HL-60 (cell line): Measurements from ENCODE around the gene GLRA1.

Experiments used
- GABPA ChIP-seq: IDR thresholded peaks from 2 replicates; pipeline ENCODE4 v1.6.1; 2012; ENCODE audit warnings: low read depth
- POLR2AphosphoS5 ChIP-seq: IDR thresholded peaks from 2 replicates; pipeline ENCODE4 v1.6.1; 2012; ENCODE audit warnings: low read depth
- SPI1 ChIP-seq: IDR thresholded peaks from 2 replicates; pipeline ENCODE4 v1.6.1; 2012; ENCODE audit warnings: low read depth, mild to moderate bottlenecking, borderline replicate concordance
- TF ChIP-seq, protein P1 (sequence below): IDR thresholded peaks from one replicate; pipeline ENCODE4 v1.5.1; 2011; ENCODE audit warnings: low read length, control low read depth, inconsistent platforms; ENCODE audit not compliant: insufficient read depth
- TF ChIP-seq, protein P2 (sequence below): IDR thresholded peaks from 2 replicates; pipeline ENCODE4 v1.6.1; 2012; ENCODE audit warnings: low read depth; ENCODE audit not compliant: insufficient replicate concordance

DNA sequence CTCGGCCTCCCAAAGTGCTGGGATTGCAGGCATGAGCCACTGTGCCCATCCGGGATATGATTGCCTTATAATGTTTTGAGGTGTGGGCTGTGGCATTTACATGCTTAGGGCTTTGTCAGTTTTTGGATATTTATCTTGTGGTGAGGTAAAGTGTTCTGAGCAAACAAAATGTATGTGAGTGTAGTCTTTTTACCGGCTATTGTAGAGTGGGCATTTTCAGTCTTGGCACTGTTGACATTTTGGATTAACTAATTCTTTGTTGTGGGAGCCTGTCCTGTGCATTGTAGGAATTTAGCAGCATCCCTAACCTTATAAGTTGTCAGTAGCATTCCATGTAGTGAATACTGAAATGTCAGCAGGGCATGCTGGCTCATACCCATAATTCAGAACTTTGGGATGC lies 131.3 kb downstream of the GLRA1 start:
- TF ChIP-seq, protein P1, sequence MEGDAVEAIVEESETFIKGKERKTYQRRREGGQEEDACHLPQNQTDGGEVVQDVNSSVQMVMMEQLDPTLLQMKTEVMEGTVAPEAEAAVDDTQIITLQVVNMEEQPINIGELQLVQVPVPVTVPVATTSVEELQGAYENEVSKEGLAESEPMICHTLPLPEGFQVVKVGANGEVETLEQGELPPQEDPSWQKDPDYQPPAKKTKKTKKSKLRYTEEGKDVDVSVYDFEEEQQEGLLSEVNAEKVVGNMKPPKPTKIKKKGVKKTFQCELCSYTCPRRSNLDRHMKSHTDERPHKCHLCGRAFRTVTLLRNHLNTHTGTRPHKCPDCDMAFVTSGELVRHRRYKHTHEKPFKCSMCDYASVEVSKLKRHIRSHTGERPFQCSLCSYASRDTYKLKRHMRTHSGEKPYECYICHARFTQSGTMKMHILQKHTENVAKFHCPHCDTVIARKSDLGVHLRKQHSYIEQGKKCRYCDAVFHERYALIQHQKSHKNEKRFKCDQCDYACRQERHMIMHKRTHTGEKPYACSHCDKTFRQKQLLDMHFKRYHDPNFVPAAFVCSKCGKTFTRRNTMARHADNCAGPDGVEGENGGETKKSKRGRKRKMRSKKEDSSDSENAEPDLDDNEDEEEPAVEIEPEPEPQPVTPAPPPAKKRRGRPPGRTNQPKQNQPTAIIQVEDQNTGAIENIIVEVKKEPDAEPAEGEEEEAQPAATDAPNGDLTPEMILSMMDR = no peak
- TF ChIP-seq POLR2AphosphoS5 (no peak), SPI1 (no peak), GABPA (no peak)
- TF ChIP-seq, protein P2, sequence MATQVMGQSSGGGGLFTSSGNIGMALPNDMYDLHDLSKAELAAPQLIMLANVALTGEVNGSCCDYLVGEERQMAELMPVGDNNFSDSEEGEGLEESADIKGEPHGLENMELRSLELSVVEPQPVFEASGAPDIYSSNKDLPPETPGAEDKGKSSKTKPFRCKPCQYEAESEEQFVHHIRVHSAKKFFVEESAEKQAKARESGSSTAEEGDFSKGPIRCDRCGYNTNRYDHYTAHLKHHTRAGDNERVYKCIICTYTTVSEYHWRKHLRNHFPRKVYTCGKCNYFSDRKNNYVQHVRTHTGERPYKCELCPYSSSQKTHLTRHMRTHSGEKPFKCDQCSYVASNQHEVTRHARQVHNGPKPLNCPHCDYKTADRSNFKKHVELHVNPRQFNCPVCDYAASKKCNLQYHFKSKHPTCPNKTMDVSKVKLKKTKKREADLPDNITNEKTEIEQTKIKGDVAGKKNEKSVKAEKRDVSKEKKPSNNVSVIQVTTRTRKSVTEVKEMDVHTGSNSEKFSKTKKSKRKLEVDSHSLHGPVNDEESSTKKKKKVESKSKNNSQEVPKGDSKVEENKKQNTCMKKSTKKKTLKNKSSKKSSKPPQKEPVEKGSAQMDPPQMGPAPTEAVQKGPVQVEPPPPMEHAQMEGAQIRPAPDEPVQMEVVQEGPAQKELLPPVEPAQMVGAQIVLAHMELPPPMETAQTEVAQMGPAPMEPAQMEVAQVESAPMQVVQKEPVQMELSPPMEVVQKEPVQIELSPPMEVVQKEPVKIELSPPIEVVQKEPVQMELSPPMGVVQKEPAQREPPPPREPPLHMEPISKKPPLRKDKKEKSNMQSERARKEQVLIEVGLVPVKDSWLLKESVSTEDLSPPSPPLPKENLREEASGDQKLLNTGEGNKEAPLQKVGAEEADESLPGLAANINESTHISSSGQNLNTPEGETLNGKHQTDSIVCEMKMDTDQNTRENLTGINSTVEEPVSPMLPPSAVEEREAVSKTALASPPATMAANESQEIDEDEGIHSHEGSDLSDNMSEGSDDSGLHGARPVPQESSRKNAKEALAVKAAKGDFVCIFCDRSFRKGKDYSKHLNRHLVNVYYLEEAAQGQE = no peak
